ENCODE data around the gene ALX3. TPM values are rescaled to one million over a fixed set of nuclear protein-coding genes. Genes with fewer than 3 reads are reported as not detected.

Gene ALX3
- total RNA-seq, 1 donor from 2014 or later = not detected

GRCh38 chr1:110076789-110077500 lies 6.5 kb upstream of the ALX3 start:
- TF ChIP-seq CTCF (IDR thresholded peaks at IDR 0.05) = no peak
- Mint-ChIP-seq H3K27ac (ENCODE audit: unreplicated experiment) (no peak overlapping the region), H3K9me3 (ENCODE audit: unreplicated experiment) (no peaks in the 10 kb centered on the region), H3K4me3 (ENCODE audit: unreplicated experiment) (no peak overlapping the region), H3K36me3 (ENCODE audit: unreplicated experiment) (no peaks in the 10 kb centered on the region), H3K27me3 (ENCODE audit: unreplicated experiment) (peaks cover 65% of the 10 kb centered on the region), H3K4me1 (ENCODE audit: unreplicated experiment) (no peaks in the 10 kb centered on the region)
- DNase-seq (ENCODE audit: extremely low spot score, unreplicated experiment) = no peak

GRCh38 chr1:110074166-110074565 lies 3.7 kb upstream of the ALX3 start:
- Mint-ChIP-seq H3K27me3 (ENCODE audit: unreplicated experiment) (peaks cover 75% of the 10 kb centered on the region), H3K9me3 (ENCODE audit: unreplicated experiment) (no peaks in the 10 kb centered on the region), H3K36me3 (ENCODE audit: unreplicated experiment) (no peaks in the 10 kb centered on the region), H3K4me3 (ENCODE audit: unreplicated experiment) (no peak overlapping the region), H3K4me1 (ENCODE audit: unreplicated experiment) (no peaks in the 10 kb centered on the region), H3K27ac (ENCODE audit: unreplicated experiment) (no peak overlapping the region)
- DNase-seq (ENCODE audit: extremely low spot score, unreplicated experiment) = no peak
- TF ChIP-seq CTCF (IDR thresholded peaks at IDR 0.05) = no peak

GRCh38 chr1:110070282-110070669 lies 196 bp downstream of the ALX3 start:
- Mint-ChIP-seq H3K4me1 (ENCODE audit: unreplicated experiment) (peaks cover 7% of the 10 kb centered on the region), H3K9me3 (ENCODE audit: unreplicated experiment) (no peaks in the 10 kb centered on the region), H3K27ac (ENCODE audit: unreplicated experiment) (no peak overlapping the region), H3K36me3 (ENCODE audit: unreplicated experiment) (no peaks in the 10 kb centered on the region), H3K27me3 (ENCODE audit: unreplicated experiment) (peaks cover 75% of the 10 kb centered on the region), H3K4me3 (ENCODE audit: unreplicated experiment) (no peak overlapping the region)
- no peak for TF ChIP-seq CTCF (IDR thresholded peaks at IDR 0.05)
- DNase-seq (ENCODE audit: extremely low spot score, unreplicated experiment) = no peak

GRCh38 chr1:110069404-110070281 lies 829 bp downstream of the ALX3 start:
- Mint-ChIP-seq H3K27ac (ENCODE audit: unreplicated experiment) (no peak overlapping the region), H3K27me3 (ENCODE audit: unreplicated experiment) (peaks cover 70% of the 10 kb centered on the region), H3K36me3 (ENCODE audit: unreplicated experiment) (no peaks in the 10 kb centered on the region), H3K4me1 (ENCODE audit: unreplicated experiment) (peaks cover 7% of the 10 kb centered on the region), H3K9me3 (ENCODE audit: unreplicated experiment) (no peaks in the 10 kb centered on the region), H3K4me3 (ENCODE audit: unreplicated experiment) (no peak overlapping the region)
- no peak for DNase-seq (ENCODE audit: extremely low spot score, unreplicated experiment)
- no peak for TF ChIP-seq CTCF (IDR thresholded peaks at IDR 0.05)
